Bladder microvascular endothelial cell (primary cell): ENCODE data around the gene GINS2. TPM values are rescaled to one million over a fixed set of nuclear protein-coding genes. Genes with fewer than 3 reads are reported as not detected.

Source experiments
- total RNA-seq: library from RNA; depleted of rRNA; stranded (reverse); fragments of >200 nt; gene quantifications from 2 replicates; pipeline ENCODE4 v1.2.3, GENCODE V29; 2014

Gene GINS2
- total RNA-seq, result 7.2 and 8.7 TPM in 2 replicates

GRCh38 chr16:85688586-85689284, at the start of gene GINS2:
TSS of gene GINS2 (minus strand) at chr16:85688954. CDS start at chr16:85688898, 56 bp downstream.

Other genes with a start within 250 kb of the GINS2 start
- gene GSE1, start 75.6 kb downstream of the GINS2 start, total RNA-seq, result 9.6 and 21.8 TPM in 2 replicates
- 8.4 and 11.0 TPM in 2 replicates for gene C16orf74, start 62.1 kb upstream of the GINS2 start, total RNA-seq
- 28.0 and 35.7 TPM in 2 replicates for gene EMC8, start 110.6 kb upstream of the GINS2 start, total RNA-seq
- 304 and 475 TPM in 2 replicates for gene COX4I1, start 110.7 kb upstream of the GINS2 start, total RNA-seq
- gene IRF8, start 210.2 kb upstream of the GINS2 start, total RNA-seq, result 0.32 and 23.8 TPM in 2 replicates